OCI-LY3 (cell line): ENCODE measurements around the gene AUTS2.

Experiments
- H2AFZ ChIP-seq: fragments of 200-600, 300-600 bp; shearing (Covaris generic); 2 replicates; pipeline ENCODE4 v1.6.0; 2014; ENCODE audit warnings: antibody characterized with exemption, low read depth, low read length
- H3K27ac ChIP-seq: fragments of 200-600, 300-600 bp; sonication (generic); 2 replicates; pipeline ENCODE4 v1.5.1; 2014; ENCODE audit warnings: mild to moderate bottlenecking, low read length, moderate library complexity, mixed read lengths
- H3K27me3 ChIP-seq: fragments of 200-600, 300-600 bp; sonication (generic); 2 replicates; pipeline ENCODE4 v1.6.1; 2014; ENCODE audit warnings: low read depth, low read length, mixed read lengths
- H3K36me3 ChIP-seq: fragments of 200-600, 300-600 bp; sonication (generic); replicated peaks from 2 replicates; pipeline ENCODE3; 2014; ENCODE audit warnings: low read depth, low read length, mixed read lengths
- H3K4me1 ChIP-seq: fragments of 300-600, 200-600 bp; sonication (generic); 2 replicates; pipeline ENCODE4 v1.6.1; 2014; ENCODE audit warnings: low read length, mixed read lengths
- H3K4me2 ChIP-seq: fragments of 200-600, 300-600 bp; sonication (generic); 2 replicates; pipeline ENCODE4 v1.6.1; 2014; ENCODE audit warnings: low read length, mixed read lengths
- H3K4me3 ChIP-seq: fragments of 300-600, 200-600 bp; sonication (generic); 2 replicates; pipeline ENCODE4 v1.5.1; 2014; ENCODE audit warnings: antibody characterized with exemption, mild to moderate bottlenecking, low read length, moderate library complexity
- H3K79me2 ChIP-seq: fragments of 300-600, 200-600 bp; shearing (Covaris generic); 2 replicates; pipeline ENCODE4 v1.6.1; 2014; ENCODE audit warnings: mild to moderate bottlenecking, low read length, mixed read lengths
- H3K9ac ChIP-seq: fragments of 300-600, 200-600 bp; shearing (Covaris generic); 2 replicates; pipeline ENCODE4 v1.6.0; 2014; ENCODE audit warnings: mild to moderate bottlenecking, low read length, moderate library complexity
- H3K9me3 ChIP-seq: fragments of 200-600, 300-600 bp; shearing (Covaris generic); 2 replicates; pipeline ENCODE4 v1.6.1; 2014; ENCODE audit warnings: low read length, mixed read lengths; ENCODE audit not compliant: insufficient read depth
- H4K20me1 ChIP-seq: fragments of 200-600, 300-600 bp; sonication (generic); 2 replicates; pipeline ENCODE4 v1.6.1; 2016; ENCODE audit warnings: low read length, mixed read lengths; ENCODE audit not compliant: insufficient read depth
- CTCF ChIP-seq: fragments of 200-600, 300-600 bp; sonication (generic); IDR thresholded peaks from 2 replicates; pipeline ENCODE4 v1.5.1; 2014; ENCODE audit warnings: antibody characterized with exemption, low read length, low read depth
- EZH2phosphoT487 ChIP-seq: fragments of 200-600 bp; shearing (Covaris generic); IDR thresholded peaks from 2 replicates; pipeline ENCODE4 v1.6.1; 2018; ENCODE audit warnings: antibody characterized with exemption, mixed run types, low read depth

Gene AUTS2

GRCh38 chr7:70618020-70618551 is 1019.8 kb downstream of the AUTS2 start:
- Histone ChIP-seq H3K9ac (no peak overlapping the region), H3K4me3 (no peak overlapping the region), H4K20me1 (no peaks in the 10 kb centered on the region), H3K79me2 (no peaks in the 10 kb centered on the region), H3K36me3 (no peaks in the 10 kb centered on the region), H3K27me3 (no peaks in the 10 kb centered on the region), H3K4me1 (no peaks in the 10 kb centered on the region), H3K9me3 (no peaks in the 10 kb centered on the region), H2AFZ (no peak overlapping the region), H3K4me2 (no peak overlapping the region), H3K27ac (no peak overlapping the region)
- TF ChIP-seq CTCF (no peak), EZH2phosphoT487 (no peak)

- Histone ChIP-seq H3K4me3 (no peak overlapping the region), H3K4me2 (no peak overlapping the region), H3K9me3 (no peaks in the 10 kb centered on the region), H3K4me1 (no peaks in the 10 kb centered on the region), H4K20me1 (no peaks in the 10 kb centered on the region), H3K9ac (no peak overlapping the region), H3K79me2 (no peaks in the 10 kb centered on the region), H3K27ac (no peak overlapping the region), H3K36me3 (no peaks in the 10 kb centered on the region), H2AFZ (no peak overlapping the region), H3K27me3 (no peaks in the 10 kb centered on the region)
- TF ChIP-seq CTCF, result no peak
- TF ChIP-seq EZH2phosphoT487, result no peak
Observed at GRCh38 chr7:70619130-70619529, 1020.9 kb downstream of the AUTS2 start.

- no peaks in the 10 kb centered on the region for H4K20me1 ChIP-seq
- no peaks in the 10 kb centered on the region for H3K79me2 ChIP-seq
- no peaks in the 10 kb centered on the region for H3K36me3 ChIP-seq
- H3K4me3 ChIP-seq, result no peak overlapping the region
- H3K4me1 ChIP-seq, result no peaks in the 10 kb centered on the region
- H3K9ac ChIP-seq, result no peak overlapping the region
- no peak overlapping the region for H3K27ac ChIP-seq
- H3K9me3 ChIP-seq, result no peaks in the 10 kb centered on the region
- H2AFZ ChIP-seq, result no peak overlapping the region
- H3K4me2 ChIP-seq, result no peak overlapping the region
- no peaks in the 10 kb centered on the region for H3K27me3 ChIP-seq
- TF ChIP-seq EZH2phosphoT487 (no peak), CTCF (no peak)
Observed at GRCh38 chr7:70619659-70620058, 1021.4 kb downstream of the AUTS2 start.

- H3K4me3 ChIP-seq, result no peak overlapping the region
- no peak overlapping the region for H2AFZ ChIP-seq
- no peak overlapping the region for H3K27ac ChIP-seq
- no peak overlapping the region for H3K4me2 ChIP-seq
- no peaks in the 10 kb centered on the region for H4K20me1 ChIP-seq
- TF ChIP-seq EZH2phosphoT487 (no peak), CTCF (no peak)
- no peaks in the 10 kb centered on the region for H3K36me3 ChIP-seq
- H3K79me2 ChIP-seq, result no peaks in the 10 kb centered on the region
- H3K9me3 ChIP-seq, result no peaks in the 10 kb centered on the region
- H3K27me3 ChIP-seq, result no peaks in the 10 kb centered on the region
- no peaks in the 10 kb centered on the region for H3K4me1 ChIP-seq
- no peak overlapping the region for H3K9ac ChIP-seq
Observed at GRCh38 chr7:70620333-70621055, 1022.2 kb downstream of the AUTS2 start.
